Mesodermal cell (in vitro differentiated cells): ENCODE measurements around the gene NAALADL2.

Source experiments
- H3K27ac ChIP-seq: 2 replicates; pipeline ENCODE4 v1.7.0; 2013; ENCODE audit warnings: mild to moderate bottlenecking, low read depth, low read length, moderate library complexity; ENCODE audit not compliant: severe bottlenecking
- H3K36me3 ChIP-seq: 2 replicates; pipeline ENCODE4 v1.7.1; 2013; ENCODE audit warnings: mild to moderate bottlenecking, low read length, moderate library complexity; ENCODE audit not compliant: control insufficient read depth, insufficient read depth
- H3K4me1 ChIP-seq: one replicate; pipeline ENCODE4 v1.7.1; 2013; ENCODE audit warnings: mild to moderate bottlenecking, low read length; ENCODE audit not compliant: insufficient read depth, control insufficient read depth, poor library complexity, severe bottlenecking
- H3K4me3 ChIP-seq: 2 replicates; pipeline ENCODE4 v1.7.0; 2013; ENCODE audit warnings: low read length, control low read depth, mild to moderate bottlenecking; ENCODE audit not compliant: insufficient read depth, poor library complexity, severe bottlenecking; ENCODE audit errors: extremely low read depth
- H3K9me3 ChIP-seq: 2 replicates; pipeline ENCODE4 v1.7.1; 2013; ENCODE audit warnings: mild to moderate bottlenecking, low read length, moderate library complexity; ENCODE audit not compliant: control insufficient read depth
- WGBS, 2 experiments: methylation state at CpG; one replicate each; pipeline ENCODE4 v1.1.5; 2013; ENCODE audit warnings: missing lambda C conversion rate in 2 of 2; ENCODE audit not compliant: insufficient coverage in 2 of 2; 5-methylcytosine and 5-hydroxymethylcytosine counted together

NAALADL2 gene

DNA sequence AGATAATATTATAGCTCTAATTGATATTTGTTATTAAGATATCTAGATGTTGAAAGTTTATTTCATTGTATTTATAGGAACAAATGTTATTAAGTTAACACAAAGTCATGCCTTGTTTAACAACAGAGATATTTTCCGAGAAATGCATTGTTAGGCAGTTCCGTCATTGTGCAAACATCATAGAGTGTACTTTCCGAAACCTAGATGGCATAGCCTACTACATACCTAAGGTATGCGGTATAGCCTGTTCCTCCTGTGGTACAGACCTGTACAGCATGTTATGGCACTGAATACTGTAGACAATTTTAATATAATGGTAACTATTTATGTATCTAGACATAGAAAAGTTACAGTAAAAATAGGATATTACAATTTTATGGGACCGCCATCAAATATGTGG is 114.3 kb downstream of the NAALADL2 start:
- H3K36me3 ChIP-seq = no peaks in the 10 kb centered on the region
- H3K4me3 ChIP-seq = no peak overlapping the region
- H3K4me1 ChIP-seq = no peaks in the 10 kb centered on the region
- no peak overlapping the region for H3K27ac ChIP-seq
- no peaks in the 10 kb centered on the region for H3K9me3 ChIP-seq
- 80 to 94% methylated on average over 1 to 4 of the region's 5 CpGs for WGBS, 2 experiments

DNA sequence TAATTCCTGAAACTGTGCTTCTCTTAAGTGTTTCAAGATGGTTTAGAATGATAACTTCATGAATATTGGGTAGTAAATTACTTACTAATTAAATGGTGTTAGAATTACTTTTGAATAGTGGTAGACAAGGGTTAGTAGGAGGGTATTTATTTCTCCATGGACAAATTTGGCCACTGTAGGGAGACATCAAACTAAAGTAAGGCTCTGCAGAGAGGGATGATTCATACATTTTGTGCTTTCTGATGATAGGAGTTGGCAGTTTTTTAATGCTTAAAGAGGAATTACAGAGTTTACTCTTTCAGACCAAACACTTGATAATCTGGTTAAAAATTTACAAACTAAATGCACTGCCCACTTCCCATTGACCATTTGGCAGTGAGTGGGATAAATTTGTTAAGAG is 127.6 kb downstream of the NAALADL2 start:
- H3K9me3 ChIP-seq = no peaks in the 10 kb centered on the region
- no peak overlapping the region for H3K4me3 ChIP-seq
- H3K4me1 ChIP-seq = no peaks in the 10 kb centered on the region
- H3K36me3 ChIP-seq = no peaks in the 10 kb centered on the region
- H3K27ac ChIP-seq = no peak overlapping the region

DNA sequence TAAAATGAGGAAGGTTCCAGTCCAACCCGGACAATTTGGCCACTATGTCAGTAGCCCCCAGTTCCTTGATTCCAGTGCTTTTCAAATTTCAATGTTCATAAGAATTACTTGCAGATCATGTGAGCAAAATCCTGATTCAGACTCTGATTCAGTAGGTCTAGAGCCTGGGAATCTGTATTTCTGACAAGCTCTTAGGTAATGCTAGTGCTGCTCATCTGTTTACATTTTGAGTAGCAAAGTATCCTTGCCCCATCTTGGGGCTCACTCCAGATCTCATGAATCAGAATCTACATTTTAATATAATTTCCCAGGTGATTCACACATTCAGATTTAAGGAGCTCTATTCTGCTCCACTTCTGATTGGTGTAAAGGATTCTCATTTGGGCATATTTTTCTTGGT is 142.0 kb downstream of the NAALADL2 start:
- H3K9me3 ChIP-seq = no peaks in the 10 kb centered on the region
- H3K36me3 ChIP-seq = no peaks in the 10 kb centered on the region
- no peak overlapping the region for H3K4me3 ChIP-seq
- no peak overlapping the region for H3K27ac ChIP-seq
- H3K4me1 ChIP-seq = no peaks in the 10 kb centered on the region
- WGBS, 2 experiments = 100% methylated on average over 1 of the region's 1 CpG; no CpG with 5 or more reads in 1 of the 2 experiments

DNA sequence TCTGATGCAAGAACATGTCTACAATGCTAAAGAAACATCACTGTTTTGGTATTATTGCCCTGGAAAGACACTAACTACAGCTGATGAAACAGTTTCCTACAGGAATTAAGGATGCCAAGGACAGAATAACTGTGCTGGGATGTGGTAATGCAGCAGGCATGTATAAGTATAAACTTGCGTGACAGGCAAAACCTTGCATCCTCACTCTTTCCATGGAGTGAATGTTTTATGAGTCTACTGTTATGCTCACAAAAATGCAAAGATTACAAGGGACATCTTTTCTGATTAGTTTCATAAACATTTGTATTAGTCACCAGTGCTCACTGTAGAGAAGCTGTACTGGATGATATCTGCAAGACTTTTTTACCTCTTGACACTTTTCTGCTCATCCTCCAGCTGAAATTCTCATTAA is 143.6 kb downstream of the NAALADL2 start:
- Histone ChIP-seq H3K27ac (no peak overlapping the region), H3K4me3 (no peak overlapping the region), H3K9me3 (no peaks in the 10 kb centered on the region), H3K4me1 (no peaks in the 10 kb centered on the region), H3K36me3 (no peaks in the 10 kb centered on the region)
- WGBS, 2 experiments = no CpG with 5 or more reads among the region's 1 CpG

DNA sequence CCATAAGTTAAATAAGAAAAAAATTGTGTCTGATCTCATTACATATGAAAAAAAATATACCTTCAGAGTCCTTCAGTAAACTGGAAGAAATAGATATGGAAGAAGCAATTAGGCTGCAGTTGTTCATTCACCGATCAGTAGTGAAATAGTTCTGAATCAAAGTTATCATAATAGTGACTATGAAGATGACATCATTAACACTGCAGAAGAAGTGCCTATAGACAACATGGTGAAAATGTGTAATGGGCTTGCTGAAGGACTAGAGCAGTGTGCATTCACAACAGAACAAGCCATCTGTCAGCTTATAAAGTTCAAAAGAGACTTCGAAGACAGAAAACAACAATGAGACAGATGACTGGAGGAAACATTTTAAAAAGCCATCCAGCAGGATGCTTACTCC is 144.5 kb downstream of the NAALADL2 start:
- Histone ChIP-seq H3K27ac (no peak overlapping the region), H3K36me3 (no peaks in the 10 kb centered on the region), H3K4me3 (no peak overlapping the region), H3K4me1 (no peaks in the 10 kb centered on the region), H3K9me3 (no peaks in the 10 kb centered on the region)
- WGBS, 2 experiments = 80 to 93% methylated on average over 1 to 2 of the region's 2 CpGs

DNA sequence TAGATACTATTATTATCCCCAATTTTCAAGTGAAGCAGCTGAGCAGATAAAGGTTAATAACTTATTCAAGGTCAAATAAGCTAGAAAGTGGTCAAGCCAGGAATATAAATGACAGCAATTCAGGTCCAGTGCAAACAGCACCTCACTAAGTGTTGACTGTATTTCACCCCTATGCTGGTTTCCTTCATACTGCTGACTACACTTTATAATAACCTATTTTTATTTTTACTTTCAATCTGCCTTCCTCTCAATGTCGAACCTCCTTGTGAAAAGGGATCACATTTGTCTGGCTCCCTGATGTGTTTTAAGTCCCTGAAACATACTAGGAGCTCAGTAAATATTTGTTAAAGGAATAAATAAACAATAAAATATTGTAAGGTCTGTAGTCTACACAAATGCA is 146.1 kb downstream of the NAALADL2 start:
- H3K36me3 ChIP-seq = no peaks in the 10 kb centered on the region
- WGBS, 2 experiments = 40% methylated on average over 1 of the region's 1 CpG; no CpG with 5 or more reads in 1 of the 2 experiments
- H3K27ac ChIP-seq = no peak overlapping the region
- no peak overlapping the region for H3K4me3 ChIP-seq
- H3K9me3 ChIP-seq = no peaks in the 10 kb centered on the region
- H3K4me1 ChIP-seq = no peaks in the 10 kb centered on the region

DNA sequence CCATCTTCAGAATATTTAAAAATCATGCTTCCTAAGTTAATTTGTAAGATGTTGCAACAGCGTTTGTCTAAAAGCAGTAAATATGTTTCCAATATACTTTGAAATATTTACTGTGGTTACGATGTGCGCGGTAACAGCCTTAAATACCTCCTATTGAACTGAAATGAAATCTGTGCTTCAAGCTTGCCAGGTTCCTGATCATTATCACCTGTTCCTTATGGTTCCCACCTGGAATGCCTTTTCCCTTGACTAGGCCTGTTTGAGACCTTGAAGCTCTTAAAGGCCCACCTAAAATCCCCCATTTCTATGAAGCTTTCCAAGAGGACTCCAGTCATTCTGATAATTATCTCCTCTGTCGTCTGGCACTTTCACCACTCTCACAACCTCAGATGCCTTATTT is 146.7 kb downstream of the NAALADL2 start:
- Histone ChIP-seq H3K4me3 (no peak overlapping the region), H3K9me3 (no peaks in the 10 kb centered on the region), H3K4me1 (no peaks in the 10 kb centered on the region), H3K27ac (no peak overlapping the region), H3K36me3 (no peaks in the 10 kb centered on the region)
- 90% methylated on average over 2 of the region's 5 CpGs; no CpG with 5 or more reads in 1 of the 2 experiments for WGBS, 2 experiments

DNA sequence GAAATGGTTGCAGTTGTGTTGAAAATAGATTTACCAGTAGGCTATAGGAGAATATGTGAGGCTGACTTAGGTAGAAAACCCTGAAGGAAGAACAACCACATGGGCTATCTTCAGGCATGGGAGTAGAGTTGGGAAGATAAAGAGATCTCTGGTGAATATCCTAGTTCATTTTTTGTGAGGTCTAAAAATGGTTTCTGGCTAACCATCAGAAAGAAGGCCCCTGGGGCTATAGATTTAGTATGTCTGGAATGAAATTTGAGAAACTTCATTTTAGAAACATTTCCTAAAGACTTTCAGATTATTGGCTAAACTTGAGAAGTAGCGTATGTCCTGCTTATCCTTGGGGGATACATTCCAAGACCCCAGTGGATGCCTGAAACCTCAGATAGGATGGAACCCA is 148.2 kb downstream of the NAALADL2 start:
- H3K27ac ChIP-seq = no peak overlapping the region
- no peaks in the 10 kb centered on the region for H3K4me1 ChIP-seq
- H3K36me3 ChIP-seq = no peaks in the 10 kb centered on the region
- no CpG with 5 or more reads among the region's 1 CpG for WGBS, 2 experiments
- H3K4me3 ChIP-seq = no peak overlapping the region
- no peaks in the 10 kb centered on the region for H3K9me3 ChIP-seq

DNA sequence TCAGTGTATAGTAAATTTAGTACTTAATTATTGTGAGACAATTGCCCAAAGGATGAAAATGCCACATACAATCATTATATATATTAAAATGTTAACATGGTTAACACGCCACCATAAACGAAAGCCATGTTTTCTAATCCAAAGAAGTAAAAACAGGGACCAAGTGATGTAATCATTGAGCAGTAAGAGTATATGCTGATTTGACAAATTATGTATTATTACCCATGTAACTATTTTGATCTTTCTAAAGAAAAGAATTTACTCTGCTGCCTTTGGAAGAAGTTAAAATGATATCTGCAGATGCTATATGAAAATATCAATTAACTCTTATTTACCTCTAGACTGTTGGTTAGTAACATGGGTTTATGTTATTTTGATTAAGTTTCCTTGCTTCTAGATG is 150.2 kb downstream of the NAALADL2 start:
- Histone ChIP-seq H3K4me1 (no peaks in the 10 kb centered on the region), H3K36me3 (no peaks in the 10 kb centered on the region), H3K4me3 (no peak overlapping the region), H3K27ac (no peak overlapping the region), H3K9me3 (no peaks in the 10 kb centered on the region)
- WGBS, 2 experiments = no CpG with 5 or more reads among the region's 2 CpGs

DNA sequence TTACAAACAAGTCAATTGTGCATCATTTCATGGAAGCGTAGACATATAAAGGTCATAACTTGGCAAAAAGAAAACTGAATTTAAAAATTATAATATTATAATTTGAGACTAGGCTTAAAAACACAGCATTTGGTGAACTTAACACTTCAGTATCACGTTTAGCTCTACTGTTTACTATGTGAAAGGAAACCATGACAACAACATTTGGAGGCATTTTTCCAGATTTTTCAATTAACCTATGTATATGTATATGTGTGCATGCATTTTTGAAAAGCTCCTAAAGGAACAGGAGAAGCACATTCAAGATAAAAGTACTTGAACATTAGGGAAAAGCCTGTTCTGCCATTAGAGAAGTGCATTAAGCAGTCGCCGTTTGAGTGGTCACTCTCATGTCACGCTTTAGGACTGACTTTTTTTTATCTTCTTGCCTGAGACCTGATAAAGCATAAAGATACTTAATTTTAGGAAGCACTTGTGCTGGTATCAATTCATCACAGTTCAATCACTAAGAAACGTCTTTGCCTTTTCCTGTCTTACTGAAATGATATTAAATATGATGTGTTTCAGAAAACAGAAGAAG is 156.0 kb downstream of the NAALADL2 start:
- Histone ChIP-seq H3K36me3 (no peaks in the 10 kb centered on the region), H3K9me3 (no peaks in the 10 kb centered on the region), H3K4me1 (no peaks in the 10 kb centered on the region), H3K4me3 (no peak overlapping the region), H3K27ac (no peak overlapping the region)
- WGBS, 2 experiments = 82 to 94% methylated on average over 3 of the region's 6 CpGs

DNA sequence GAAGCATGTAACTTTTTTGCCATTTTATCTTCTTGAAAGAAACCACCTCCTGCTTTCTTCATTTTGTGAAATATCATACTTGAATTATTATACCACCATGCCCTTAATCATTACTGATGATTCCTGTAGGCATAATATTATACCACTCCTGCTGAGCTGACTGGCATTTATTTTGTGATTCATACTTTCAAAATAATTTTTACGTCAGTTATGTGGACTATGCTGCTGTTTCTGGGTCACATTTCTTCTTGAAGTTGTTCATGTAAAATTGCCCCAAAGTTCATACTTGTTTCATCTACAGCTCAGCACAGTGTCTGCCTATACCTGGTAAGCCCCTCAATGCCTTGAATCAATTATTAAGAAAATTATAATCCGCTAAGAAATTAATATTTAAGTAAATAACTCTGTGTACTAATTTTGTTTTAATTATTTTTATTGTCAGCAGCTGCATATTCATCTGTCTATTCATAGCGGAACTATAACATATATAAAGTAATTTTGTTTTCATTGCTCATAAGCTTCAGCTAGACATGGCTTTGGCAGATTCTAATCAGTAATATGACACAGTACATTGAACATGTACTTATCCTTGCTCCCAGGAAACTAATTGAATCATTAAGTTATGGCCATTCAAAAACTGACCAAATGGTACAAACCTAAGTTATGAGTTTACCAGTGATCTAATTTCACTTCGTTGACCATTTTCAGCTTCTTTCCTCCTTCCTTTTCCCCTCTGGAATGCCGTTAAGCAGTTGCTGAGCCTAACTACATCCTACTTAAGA is 160.0 kb downstream of the NAALADL2 start:
- no peak overlapping the region for H3K27ac ChIP-seq
- H3K9me3 ChIP-seq = no peaks in the 10 kb centered on the region
- H3K4me1 ChIP-seq = no peaks in the 10 kb centered on the region
- no peaks in the 10 kb centered on the region for H3K36me3 ChIP-seq
- H3K4me3 ChIP-seq = no peak overlapping the region
- WGBS, 2 experiments = 76 to 83% methylated on average over 1 to 2 of the region's 5 CpGs
